Stimulated activated naive CD8-positive, alpha-beta T cell treated with anti-CD3 and anti-CD28 coated beads, Interleukin-15, Interleukin-2, amounts not matched to agents 100 U/mL and 50 U/mL, for 24 hours (primary cell): ENCODE data around the gene FAM3C.
"Not testable (repeated sequence)": the region's sequence is repeated elsewhere in the genome, so short reads cannot be mapped to it uniquely, and the experiment has no call there.

Source experiments
- ATAC-seq: fragments of 150-1000 bp; cut with Tn5 transposase; one replicate; pipeline ENCODE4 v1.10.0; 2021
- DNase-seq: peaks from one replicate; pipeline ENCODE4 v3.0.0; 2021

Gene FAM3C, protein sequence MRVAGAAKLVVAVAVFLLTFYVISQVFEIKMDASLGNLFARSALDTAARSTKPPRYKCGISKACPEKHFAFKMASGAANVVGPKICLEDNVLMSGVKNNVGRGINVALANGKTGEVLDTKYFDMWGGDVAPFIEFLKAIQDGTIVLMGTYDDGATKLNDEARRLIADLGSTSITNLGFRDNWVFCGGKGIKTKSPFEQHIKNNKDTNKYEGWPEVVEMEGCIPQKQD

DNA sequence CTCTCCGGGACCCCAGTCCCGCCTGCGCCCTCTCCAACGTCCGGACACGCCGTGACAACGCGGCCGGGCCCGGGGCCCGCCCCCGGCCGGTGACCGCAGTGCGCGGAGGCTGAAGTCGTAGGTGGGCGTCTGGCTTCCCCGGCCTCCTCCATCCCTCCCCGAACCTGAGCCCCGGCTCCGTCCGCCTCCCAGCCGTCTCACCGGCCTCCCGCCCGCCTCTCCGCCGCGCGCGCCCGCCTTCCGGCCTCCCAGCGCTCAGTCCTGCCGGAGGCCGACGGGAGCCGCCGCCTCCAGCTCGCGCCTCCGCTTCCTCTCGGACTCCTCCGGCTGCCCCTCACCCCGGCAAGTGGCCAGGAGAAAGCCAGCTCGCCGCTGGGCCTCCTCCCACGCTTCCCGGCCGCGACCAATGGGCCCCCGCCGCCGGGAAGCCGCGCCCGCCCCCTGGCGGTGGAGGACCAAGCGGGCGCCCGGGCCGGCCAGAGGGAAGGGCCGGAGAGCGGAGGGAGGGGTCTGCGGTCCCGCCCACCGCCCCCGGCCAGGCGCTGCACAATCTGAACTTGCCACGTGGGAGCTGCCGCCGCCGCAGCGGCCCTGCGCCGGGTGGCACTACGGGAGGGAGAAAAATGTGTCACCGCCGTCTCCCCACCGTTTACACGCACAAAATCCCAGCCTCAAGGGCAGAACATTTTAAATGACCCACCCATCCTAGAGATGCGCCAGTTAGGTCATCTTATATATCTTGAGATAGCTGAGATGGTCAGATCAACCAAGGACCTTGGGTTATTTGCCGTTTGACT is at the start of gene FAM3C:
Gene FAM3C, minus strand, starts transcription at position 348 of the 797 bp plus-strand sequence. CDS start 13,339 bp downstream, outside the sequence.
- DNase-seq, result peak; percentile 94
- peak; percentile 95 for ATAC-seq

DNA sequence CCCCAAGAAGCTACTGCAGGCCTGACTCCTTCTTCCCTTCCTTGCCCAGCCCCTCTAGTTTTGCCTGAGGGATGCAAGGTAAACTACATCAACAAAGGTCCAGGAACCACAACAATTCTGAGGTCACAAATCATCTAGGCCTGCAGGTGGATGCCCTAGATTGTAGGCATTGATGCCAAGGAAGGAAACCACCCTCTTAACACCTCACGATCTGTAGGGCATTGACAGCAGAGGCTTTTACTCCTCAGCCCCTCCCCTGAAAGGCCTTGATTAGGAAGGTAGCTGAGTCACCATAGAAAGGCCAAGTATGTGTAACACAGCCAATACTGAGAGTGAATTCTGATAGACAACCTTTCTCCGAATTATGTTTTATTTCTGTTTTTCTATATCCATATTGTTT is 46.7 kb upstream of the FAM3C start:
- DNase-seq, result peak; percentile 7
- ATAC-seq, result peak; percentile 86

DNA sequence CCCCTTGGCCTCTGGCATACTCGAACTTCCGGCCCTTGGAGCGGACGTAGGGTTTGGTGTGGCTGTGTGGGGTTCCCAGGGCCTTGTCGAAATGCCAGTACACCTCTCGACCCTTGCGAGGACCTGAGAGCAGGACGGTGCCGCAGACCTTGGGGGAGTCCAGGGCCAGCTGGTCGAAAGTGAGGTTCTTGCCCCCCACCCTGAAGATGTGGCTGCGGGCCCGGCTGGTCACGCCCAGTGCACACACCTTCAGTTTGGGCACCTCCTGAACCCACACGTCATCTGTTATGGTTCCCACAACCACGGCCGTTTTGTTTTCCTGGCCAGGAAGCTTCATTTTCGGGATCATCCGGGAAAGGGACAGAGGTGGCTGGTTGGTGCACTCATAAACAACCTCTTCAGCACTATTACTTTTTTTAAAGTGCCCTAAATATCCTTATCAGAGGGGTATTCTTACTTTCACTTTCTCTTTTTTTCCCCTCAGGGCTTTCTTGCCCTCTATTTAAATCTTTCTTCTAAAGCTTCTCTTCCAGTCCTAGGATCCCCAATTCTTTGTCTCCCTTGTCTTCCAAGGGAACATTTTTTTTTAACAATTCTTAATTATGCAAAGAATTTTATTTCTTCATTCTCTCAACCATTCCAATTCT is 44.9 kb upstream of the FAM3C start:
- no peak for ATAC-seq
- no peak for DNase-seq

DNA sequence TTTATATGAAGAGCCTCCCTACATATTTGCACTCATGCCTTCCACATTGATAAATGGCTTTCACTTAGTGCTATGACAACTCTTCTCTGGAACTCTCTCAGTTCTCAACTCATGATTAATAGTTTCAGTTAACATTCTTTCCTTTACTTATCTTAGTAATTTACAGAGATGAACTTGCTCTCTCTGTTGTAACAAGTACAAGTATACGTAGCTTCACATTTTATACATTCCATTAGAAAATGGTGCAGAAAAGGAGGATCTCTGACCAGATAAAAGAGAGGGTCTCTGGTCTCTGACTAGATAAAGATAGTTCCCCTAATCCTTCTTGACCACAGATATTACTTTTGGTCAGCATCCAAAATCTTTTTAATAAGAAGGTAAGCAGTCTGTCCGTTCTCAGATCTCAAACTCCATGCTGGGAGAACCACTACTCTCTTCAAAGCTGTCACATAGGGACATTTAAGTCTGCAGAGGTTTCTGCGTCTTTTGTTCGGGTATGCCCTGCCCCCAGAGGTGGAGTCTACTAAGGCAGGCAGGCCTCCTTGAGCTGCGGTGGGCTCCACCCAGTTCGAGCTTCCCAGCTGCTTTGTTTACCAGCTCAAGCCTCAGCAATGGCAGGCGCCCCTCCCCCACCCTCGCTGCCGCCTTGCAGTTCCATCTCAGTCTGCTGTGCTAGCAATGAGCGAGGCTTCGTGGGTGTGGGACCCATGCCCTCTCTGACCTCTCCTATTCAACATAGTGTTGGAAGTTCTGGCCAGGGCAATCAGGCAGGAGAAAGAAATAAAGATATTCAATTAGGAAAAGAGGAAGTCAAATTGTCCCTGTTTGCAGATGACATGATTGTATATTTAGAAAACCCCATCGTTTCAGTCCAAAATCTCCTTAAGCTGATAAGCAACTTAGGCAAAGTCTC is 42.2 kb upstream of the FAM3C start:
- DNase-seq (peak; percentile 72), ATAC-seq (peak; percentile 70)

DNA sequence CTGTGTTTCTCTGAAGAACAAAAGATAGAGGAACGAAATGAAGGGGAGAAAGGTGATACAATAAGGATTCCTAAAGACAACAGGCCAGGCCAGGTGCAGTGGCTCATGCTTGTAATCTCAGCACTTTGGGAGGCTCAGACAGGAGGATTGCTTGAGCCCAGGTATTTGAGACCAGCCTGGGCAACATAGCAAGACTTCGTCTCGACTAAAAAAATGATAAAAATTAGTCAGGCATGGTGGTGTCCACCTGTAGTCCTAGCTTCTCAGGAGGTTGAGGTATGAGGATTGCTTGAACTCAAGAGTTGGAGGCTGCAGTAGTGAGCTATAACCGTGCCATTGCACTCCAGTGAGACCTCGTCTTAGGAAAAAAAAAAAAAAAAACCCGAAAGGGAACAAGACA is 41.4 kb upstream of the FAM3C start:
- no peak for ATAC-seq
- DNase-seq, result no peak

DNA sequence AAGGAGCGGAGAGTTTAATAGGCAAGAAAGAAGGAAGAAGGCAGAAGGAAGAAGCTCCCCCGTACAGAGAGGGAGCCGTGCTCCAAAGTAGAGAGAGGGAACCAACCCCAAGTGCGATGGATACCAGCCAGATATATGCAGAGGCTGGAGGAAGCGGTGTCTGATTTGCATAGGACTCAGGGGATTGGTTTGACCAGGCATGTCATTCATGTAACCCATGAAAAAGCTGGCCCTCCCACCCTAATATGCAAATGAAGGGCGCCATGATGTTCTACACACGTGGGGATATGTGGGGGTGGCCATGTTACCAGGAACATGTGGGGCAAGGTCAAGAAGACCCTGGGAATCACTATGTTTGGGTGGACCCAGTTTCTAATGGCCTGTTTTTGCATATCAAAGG is 40.6 kb upstream of the FAM3C start:
- no peak for DNase-seq
- no peak for ATAC-seq

DNA sequence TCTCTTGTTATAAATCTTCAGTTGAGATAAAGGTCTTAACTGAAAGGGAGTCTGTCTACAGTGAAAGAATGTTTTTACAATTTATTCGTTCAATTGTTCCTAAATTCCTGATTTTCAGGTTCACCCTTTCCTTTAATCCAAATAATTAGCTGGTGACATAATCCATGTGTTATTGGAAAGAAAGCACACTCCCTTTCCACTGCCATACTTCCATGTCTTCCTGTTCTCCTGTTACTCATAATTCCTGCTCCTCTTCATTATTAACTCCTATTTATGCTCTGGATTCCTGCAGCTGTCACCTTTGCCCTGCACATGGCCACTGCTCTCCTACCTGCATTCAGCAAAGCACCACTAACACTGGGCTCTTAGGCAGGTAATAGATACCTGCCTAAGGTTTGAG is 40.0 kb upstream of the FAM3C start:
- ATAC-seq, result no peak
- no peak for DNase-seq

DNA sequence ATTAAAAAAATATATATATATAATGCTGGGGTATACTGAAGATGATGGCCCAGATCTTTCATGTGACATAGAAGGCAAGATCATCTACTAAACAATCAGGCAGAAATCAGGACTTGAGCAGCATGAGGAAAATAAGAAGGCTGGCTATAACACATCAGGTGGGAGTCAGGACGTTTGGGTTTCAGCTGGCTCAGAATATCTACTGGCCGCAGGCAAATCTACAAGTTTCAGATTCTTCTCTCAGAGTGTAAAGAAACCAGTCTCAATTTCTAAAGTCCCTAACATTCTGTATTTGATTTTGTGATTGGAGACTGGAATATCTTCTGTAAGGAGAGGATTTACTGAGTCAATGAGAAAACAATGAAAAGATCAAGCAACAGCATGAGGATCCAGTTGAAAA is 37.7 kb upstream of the FAM3C start:
- no peak for DNase-seq
- no peak for ATAC-seq

DNA sequence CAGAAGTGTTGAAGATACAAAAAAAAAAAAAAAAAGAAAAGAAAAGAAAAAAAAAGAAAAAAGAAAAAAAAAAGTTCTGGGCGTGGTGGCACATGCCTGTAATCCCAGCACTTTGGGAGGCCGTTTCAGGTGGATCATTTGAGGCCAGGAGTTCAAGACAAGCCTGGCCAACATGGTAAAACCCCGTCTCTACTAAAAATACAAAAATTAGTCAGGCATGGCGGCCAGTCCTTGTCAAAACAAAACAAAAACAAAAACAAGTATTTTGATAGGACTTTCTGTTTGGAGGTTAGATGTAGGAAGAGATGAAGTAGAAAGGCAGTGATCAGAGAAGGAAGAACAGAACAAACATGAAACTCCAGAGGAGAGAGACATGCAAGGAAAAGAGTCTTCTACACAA is 36.4 kb upstream of the FAM3C start:
- not testable (repeated sequence) for ATAC-seq, DNase-seq

DNA sequence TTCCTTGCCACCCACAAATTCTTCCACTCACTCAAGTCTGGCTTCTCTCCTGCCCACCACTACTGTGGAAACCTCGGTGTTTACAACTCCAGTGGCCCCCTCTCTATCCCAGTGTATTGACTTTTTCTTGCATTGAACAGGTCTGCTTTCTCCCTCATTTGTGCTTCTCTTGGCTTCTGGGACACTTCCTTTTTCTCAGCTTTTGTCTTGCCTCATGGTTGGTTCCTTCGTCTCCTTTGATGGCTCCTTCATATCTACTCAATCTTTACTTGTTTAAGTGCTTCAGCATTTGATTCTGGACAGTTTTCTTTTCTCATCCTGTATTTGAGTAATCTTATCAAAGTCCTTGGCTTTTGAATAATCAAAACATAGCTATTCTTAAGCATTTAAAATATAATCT is 35.9 kb upstream of the FAM3C start:
- ATAC-seq, result no peak
- DNase-seq, result no peak

DNA sequence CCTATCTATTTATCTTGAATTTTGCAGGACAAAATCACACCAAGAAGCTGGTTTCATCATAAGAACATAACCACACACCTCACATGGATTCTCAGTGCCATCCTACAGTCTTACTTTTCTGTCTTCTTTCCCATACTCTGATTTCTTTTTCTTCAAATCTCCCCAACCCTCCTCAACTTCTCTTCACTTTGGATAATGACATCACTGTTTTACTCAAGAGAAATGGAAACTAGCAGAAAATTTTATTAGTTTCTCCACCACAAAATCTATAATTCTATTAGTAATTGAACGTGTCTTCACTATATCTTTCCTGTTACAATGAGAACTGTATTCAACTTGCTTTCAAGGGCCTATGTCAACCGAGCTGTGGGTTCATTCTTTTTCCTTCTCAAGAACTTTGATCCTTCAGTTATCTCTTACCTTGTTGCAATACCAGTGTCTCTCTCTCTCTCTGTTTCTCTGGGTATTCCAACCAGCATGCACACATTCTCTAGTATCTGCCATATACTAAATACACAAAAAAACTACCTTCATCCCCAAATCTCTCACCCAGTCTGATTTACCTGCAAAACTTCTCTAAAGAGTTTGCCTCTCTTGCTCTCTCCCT is 35.4 kb upstream of the FAM3C start:
- DNase-seq (no peak), ATAC-seq (no peak)

DNA sequence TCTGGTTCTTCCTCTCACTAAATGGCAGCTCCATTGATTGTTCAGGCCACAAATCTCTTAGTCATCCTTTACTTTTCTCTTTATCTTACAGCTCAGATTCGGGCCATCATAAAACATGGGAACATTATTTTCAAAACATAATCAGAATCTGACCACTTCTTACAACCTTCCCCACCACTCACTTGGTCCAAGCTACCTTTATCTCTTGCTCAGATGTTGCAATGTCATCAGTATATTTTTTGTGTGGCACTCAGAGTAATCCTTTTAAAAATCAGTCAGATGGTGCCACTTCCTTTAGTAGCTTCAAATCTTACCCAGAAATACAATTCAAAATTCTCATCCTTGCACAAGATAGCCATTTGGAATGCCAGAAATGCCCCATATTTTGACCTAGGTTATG is 34.5 kb upstream of the FAM3C start:
- ATAC-seq, result no peak
- DNase-seq, result no peak

DNA sequence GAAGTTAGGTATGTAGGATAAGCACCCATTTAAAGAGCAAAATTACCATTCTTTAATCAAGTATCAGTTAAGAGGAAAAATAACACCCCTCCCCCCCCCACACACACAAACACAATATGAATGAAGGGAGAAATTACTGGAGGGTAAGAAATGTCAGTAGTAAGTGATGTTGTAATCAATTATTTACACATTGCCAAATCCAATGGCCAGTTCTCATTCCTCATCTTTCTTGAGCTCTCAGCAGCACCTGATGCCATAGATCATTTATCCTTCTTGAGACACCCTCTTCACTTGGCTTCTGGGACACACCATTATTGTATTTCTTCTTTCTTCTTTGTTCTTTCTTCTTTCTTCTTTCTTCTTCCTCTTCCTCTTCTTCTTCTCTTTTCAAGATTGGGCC is 33.7 kb upstream of the FAM3C start:
- DNase-seq (no peak), ATAC-seq (no peak)

DNA sequence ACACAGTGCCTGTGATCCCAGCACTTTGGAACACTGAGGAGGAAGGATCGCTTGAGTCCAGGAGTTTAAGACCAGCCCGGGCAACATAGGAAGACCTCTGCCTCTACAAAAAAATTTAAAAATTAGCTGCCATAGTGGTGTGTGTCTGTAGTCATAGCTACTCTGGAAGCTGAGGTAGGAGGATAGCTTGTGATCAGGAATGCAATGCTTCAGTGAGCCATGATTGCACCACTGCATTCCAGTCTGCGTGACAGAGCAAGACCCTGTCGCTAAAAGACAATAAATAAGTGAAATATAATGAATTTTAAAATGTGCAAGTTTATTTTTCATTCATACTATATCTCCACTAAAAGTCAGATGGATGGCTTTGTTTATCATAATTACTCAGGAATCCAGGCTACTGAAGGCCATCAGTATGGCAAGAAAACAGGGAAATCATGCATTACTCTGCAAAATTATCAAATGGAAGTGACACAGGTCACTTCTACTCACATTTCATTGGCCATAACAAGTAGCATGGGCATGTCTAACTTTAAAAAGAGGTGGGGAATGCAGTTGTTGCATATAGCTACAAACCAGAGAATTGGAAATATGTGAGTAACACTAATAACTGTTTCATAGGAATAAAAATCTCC is 32.9 kb upstream of the FAM3C start:
- ATAC-seq (no peak), DNase-seq (no peak)

DNA sequence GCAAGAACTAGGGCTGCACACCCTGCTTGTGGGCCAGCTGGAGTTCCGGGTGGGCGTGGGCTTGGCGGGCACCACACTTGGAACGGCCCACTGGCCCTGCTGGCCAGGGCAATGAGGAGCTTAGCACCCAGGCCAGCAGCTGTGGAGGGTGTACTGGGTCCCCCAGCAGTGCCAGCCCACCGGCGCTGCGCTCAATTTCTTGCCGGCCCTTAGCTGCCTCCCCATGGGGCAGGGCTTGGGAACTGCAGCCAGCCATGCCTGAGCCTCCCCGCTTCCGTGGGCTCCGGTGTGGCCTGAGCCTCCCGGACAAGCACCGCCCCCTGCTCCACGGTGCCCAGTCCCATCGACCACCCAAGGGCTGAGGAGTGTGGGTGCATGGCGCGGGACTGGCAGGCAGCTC is 25.6 kb upstream of the FAM3C start:
- not testable (repeated sequence) for DNase-seq, ATAC-seq

DNA sequence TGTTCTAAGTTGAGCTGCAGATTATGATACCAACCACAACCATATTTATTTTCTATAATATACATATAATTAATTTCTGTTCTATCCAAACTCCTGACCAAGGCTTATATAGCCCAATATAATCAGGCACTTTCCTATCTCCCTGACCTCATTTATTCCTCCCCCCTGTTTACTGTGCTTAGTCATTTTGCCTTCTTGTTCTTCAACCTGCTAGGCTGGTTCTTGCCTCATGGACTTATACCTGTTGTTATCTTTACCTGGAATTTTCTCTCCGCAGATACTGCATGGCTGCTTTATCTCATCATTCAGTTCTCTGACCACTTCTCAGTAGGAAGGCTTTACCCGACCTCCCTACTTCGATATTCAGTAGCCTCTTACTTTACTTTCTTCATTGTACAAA is 24.9 kb upstream of the FAM3C start:
- DNase-seq (no peak), ATAC-seq (no peak)

DNA sequence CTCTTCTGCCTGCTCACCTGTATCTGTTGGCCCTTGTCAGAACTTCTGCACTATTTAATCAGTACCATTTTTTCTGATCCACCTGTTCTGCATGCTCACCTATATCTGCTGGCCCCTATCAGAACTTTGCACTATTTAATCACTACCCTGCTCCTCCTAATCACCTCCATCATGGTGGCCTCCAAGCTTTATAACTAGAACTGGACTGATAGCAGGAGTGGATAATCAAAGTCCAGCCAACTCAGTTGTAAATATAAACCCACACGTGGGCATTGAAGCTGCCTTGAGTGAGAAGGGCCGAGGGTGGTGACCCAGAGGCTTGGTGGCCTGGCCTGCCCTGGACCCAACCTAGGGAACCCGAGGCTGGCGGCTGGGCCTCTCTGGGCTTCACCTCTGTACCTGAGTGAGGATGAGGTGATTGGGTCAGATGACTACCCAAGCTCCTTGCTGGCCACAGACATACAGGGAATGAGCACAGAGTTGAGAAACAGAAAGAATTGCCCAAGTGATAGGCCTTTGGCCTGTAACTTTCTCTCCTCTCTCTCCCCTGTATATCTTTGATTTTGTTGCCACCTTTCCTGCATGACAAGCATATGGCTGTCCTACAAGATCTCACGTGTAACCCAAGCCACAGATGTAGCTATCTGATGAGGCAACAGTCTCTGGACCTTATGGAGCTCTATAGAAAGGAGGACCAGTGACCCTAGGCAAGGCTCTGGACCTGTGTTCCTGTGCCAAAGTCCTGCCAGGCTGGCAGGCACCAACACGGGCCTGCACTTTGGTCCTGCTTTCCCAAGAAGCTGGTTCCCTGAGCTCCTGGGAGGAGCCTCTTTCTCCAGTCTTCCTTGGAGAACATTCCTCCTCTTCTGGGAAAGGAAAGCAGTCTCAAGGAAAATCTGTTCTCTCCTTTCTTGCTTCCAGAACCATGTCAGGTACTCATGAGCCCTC is 23.4 kb upstream of the FAM3C start:
- ATAC-seq (no peak), DNase-seq (no peak)

DNA sequence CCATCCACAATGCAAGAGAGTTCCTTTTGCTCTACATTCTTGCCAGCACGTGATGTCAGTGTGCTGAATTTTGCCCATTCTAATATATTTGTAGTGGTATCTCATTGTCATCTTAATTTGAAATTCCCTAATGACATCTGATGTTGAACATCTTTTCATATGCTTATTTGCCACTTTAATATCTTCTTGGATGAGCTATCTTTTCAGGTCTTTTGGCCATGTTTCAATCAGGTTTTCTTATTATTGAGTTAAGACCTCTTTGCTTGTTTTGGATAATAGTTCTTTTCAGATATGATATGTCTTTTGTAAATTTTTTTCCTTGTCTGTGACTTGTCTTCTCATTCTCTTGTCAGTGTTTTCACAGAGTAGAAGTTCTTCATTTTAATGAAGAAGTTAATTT is 20.4 kb upstream of the FAM3C start:
- ATAC-seq, result no peak
- DNase-seq, result no peak

DNA sequence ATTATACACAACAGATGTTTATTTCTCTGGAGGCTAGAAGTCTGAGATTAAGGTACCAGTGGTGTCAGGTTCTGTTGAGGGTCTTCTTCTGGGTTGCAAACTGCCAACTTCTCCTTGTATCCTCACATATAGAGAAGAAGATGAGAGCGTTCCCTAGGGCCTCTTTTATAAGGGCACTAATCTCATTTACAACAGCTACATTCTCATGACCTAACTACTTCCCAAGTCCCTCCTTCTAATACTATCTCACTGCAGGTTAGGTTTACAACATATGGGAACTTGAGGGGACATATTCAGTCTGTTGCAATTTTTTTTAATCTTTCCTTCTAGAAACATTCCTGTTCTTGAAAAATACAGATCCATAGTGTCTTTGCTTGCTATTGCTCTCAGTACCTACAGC is 18.3 kb upstream of the FAM3C start:
- ATAC-seq (no peak), DNase-seq (no peak)

DNA sequence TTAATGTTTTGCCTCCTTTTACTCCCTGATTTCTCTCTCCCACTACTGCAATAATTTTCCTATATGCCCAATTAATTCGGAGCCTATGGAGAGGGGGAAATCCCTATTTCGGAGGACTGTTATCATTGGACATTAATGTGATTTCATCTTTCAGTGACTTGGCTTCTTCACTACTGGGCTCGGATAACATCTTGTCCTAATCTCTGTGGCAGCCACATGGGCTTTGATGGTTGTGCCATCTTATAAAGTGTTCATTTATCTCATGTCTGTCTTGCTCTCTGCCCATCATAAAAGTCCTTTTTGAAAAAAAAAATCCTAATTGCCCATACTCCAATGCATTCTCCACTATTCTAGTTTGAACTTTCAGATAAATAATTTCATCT is 15.5 kb upstream of the FAM3C start:
- no peak for DNase-seq
- no peak for ATAC-seq
